PFSK-1 (cell line): ENCODE data around the gene KCNH4.

ENCODE experiments used
- FOXP2 ChIP-seq: optimal IDR thresholded peaks from 2 replicates; pipeline ENCODE3; 2011; ENCODE audit warnings: borderline replicate concordance, control low read depth, inconsistent platforms; ENCODE audit not compliant: insufficient read depth; ENCODE audit errors: extremely low read length, extremely low read depth
- POLR2AphosphoS5 ChIP-seq: IDR thresholded peaks from 2 replicates; pipeline ENCODE4 v1.6.1; 2012; ENCODE audit warnings: low read depth, mild to moderate bottlenecking, control low read depth, low read length, moderate library complexity
- REST ChIP-seq, 2 experiments: IDR thresholded peaks; 2 replicates each; pipeline versions ENCODE4 v1.6.1 to v1.8.0; 2011 to 2012; ENCODE audit warnings: low read depth in 2 of 2, low read length in 2 of 2, control low read depth in 1 of 2, inconsistent platforms in 1 of 2, mild to moderate bottlenecking in 1 of 2, moderate library complexity in 1 of 2; ENCODE audit not compliant: insufficient read depth in 1 of 2
- SIN3A ChIP-seq: IDR thresholded peaks from 2 replicates; pipeline ENCODE4 v1.6.1; 2012; ENCODE audit warnings: mild to moderate bottlenecking, low read length, moderate library complexity, borderline replicate concordance; ENCODE audit not compliant: insufficient read depth
- TAF1 ChIP-seq: IDR thresholded peaks from 2 replicates; pipeline ENCODE4 v1.6.1; 2012; ENCODE audit warnings: low read length, control low read depth, borderline replicate concordance; ENCODE audit not compliant: insufficient read depth

KCNH4 gene

GRCh38 chr17:42189651-42189965 lies 8.7 kb upstream of the KCNH4 start:
- TF ChIP-seq REST (IDR thresholded peaks at IDR 0.05; ENCODE audit: insufficient read depth in 1 of 2, low read depth in 2 of 2, low read length in 2 of 2) = no peak
- TF ChIP-seq FOXP2 = no peak
- no peak for TF ChIP-seq TAF1
- TF ChIP-seq SIN3A = no peak
- no peak for TF ChIP-seq POLR2AphosphoS5

- no peak for TF ChIP-seq POLR2AphosphoS5
- no peak for TF ChIP-seq SIN3A
- no peak for TF ChIP-seq REST (IDR thresholded peaks at IDR 0.05; ENCODE audit: insufficient read depth in 1 of 2, low read depth in 2 of 2, low read length in 2 of 2)
- TF ChIP-seq FOXP2 = no peak
- no peak for TF ChIP-seq TAF1
Measured at GRCh38 chr17:42188749-42189650, 8.1 kb upstream of the KCNH4 start.

- TF ChIP-seq REST (IDR thresholded peaks at IDR 0.05; ENCODE audit: insufficient read depth in 1 of 2, low read depth in 2 of 2, low read length in 2 of 2) = no peak
- no peak for TF ChIP-seq SIN3A
- no peak for TF ChIP-seq POLR2AphosphoS5
- TF ChIP-seq FOXP2 = no peak
- TF ChIP-seq TAF1 = no peak
Measured at GRCh38 chr17:42187833-42188232, 6.9 kb upstream of the KCNH4 start.

- TF ChIP-seq FOXP2 (no peak), SIN3A (no peak), POLR2AphosphoS5 (no peak), TAF1 (no peak), REST (IDR thresholded peaks at IDR 0.05; ENCODE audit: insufficient read depth in 1 of 2, low read depth in 2 of 2, low read length in 2 of 2) (no peak)
Measured at GRCh38 chr17:42185621-42185930, 4.6 kb upstream of the KCNH4 start.
